ENCODE measurements around the gene NBPF6.
"Not testable (repeated sequence)": the region's sequence is repeated elsewhere in the genome, so short reads cannot be mapped to it uniquely, and the experiment has no call there.

NBPF6 gene, protein sequence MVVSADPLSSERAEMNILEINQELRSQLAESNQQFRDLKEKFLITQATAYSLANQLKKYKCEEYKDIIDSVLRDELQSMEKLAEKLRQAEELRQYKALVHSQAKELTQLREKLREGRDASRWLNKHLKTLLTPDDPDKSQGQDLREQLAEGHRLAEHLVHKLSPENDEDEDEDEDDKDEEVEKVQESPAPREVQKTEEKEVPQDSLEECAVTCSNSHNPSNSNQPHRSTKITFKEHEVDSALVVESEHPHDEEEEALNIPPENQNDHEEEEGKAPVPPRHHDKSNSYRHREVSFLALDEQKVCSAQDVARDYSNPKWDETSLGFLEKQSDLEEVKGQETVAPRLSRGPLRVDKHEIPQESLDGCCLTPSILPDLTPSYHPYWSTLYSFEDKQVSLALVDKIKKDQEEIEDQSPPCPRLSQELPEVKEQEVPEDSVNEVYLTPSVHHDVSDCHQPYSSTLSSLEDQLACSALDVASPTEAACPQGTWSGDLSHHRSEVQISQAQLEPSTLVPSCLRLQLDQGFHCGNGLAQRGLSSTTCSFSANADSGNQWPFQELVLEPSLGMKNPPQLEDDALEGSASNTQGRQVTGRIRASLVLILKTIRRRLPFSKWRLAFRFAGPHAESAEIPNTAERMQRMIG

GRCh38 chr1:108450043-108450442 lies at the start of gene NBPF6:
TSS of gene NBPF6 (plus strand) at chr1:108450343. CDS start at chr1:108450602, 259 bp downstream.
- H3K4me3 ChIP-seq (ENCODE audit: low read depth, low read length): not testable (repeated sequence)

DNA sequence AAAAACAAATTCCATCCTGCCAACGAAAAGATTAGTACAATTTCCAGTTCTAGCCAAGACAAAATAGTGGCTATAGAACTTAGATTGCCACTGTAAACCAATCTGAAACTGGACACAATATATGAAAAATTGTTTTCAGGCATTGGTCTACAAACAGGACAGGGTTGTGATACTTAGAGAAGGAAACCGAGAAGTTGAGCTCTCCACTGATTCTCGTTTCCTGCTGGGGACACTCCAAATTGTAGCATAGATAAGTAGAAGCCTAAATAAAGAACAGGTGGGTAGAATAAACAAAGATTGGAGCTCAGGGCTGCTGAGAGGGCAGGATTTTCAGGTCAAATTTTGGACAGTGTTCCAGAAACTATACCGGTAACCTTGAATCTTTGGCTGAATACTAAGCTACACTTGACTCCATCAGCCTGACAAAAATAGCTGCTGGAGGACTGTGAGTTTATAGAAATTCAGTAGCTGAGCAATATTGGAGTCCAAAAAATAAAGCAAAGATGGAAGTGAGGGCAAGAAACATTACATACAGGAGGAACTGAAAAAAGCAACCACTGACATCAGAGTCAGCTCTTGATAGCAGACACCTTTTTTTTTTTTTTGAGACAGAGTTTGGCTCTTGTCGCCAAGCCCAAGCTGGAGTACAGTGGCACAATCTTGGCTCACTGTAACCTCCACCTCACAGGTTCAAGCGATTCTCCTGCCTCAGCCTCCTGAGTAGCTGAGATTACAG lies 38.9 kb upstream of the NBPF6 start:
- DNase-seq (ENCODE audit: low read depth); H3K4me3 ChIP-seq (ENCODE audit: low read depth, low read length): not testable (repeated sequence)

More at GRCh38 chr1:108450043-108450442, at the start of gene NBPF6:
- DNase-seq (ENCODE audit: low read depth): not testable (repeated sequence)

- H3K4me3 ChIP-seq (ENCODE audit: low read depth, low read length): not testable (repeated sequence)
These were observed 30.0 kb upstream of the NBPF6 start for GRCh38 chr1:108420129-108420528.

DNA sequence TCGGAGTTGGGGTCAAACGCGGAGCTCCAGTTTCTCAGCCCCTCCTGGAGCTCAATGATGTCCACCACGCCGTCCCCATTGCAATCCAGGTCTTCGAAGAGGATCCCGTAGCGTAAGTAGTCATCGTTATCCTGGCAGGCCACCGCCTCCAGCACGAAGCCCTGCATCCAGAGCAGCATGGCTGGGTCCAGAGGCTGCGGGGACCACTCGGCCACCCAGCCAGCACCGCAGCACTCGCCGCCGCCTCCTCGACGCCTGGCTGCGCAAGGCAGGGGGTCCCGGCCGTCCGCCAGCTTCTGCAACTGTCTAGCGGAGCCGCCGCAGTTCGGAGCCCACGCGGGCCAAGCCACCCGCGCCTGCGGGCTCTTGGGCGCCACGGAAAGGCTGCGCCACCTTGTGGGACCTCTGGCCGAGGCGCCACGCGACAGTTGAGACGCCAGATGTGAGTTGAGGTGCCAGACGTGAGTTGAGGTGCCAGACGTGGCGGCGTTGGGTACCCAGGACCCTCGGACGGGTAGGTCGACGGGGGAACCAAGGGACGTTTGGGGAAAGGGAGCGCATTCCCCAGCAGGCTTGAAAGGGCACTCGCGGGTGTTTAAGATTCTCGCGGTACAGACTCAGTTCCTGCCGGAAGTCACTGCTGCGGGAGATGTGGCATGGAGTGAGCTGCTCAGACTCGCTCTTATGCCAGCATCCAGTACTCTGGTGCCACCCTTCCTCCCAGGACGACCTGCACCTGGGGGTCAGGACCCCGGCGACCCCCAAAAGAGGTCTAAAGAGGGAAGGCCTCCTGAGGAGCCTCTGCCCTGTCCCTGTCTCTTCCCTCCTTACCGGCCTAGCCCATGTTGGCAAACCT lies 28.9 kb upstream of the NBPF6 start:
- not testable (repeated sequence) for H3K4me3 ChIP-seq (ENCODE audit: low read depth, low read length); DNase-seq (ENCODE audit: low read depth)

More at GRCh38 chr1:108420129-108420528, 30.0 kb upstream of the NBPF6 start:
- DNase-seq (ENCODE audit: low read depth): not testable (repeated sequence)

- not testable (repeated sequence) for H3K4me3 ChIP-seq (ENCODE audit: low read depth, low read length); DNase-seq (ENCODE audit: low read depth)
These were observed 23.3 kb upstream of the NBPF6 start for GRCh38 chr1:108426877-108427276.

GRCh38 chr1:108432002-108432401 lies 18.1 kb upstream of the NBPF6 start:
- not testable (repeated sequence) for DNase-seq (ENCODE audit: low read depth); H3K4me3 ChIP-seq (ENCODE audit: low read depth, low read length)

- not testable (repeated sequence) for DNase-seq (ENCODE audit: low read depth); H3K4me3 ChIP-seq (ENCODE audit: low read depth, low read length)
These were observed 16.7 kb upstream of the NBPF6 start for GRCh38 chr1:108433404-108433803.

GRCh38 chr1:108438536-108438935 lies 11.6 kb upstream of the NBPF6 start:
- not testable (repeated sequence) for H3K4me3 ChIP-seq (ENCODE audit: low read depth, low read length); DNase-seq (ENCODE audit: low read depth)

- H3K4me3 ChIP-seq (ENCODE audit: low read depth, low read length); DNase-seq (ENCODE audit: low read depth): not testable (repeated sequence)
These were observed 4.4 kb downstream of the NBPF6 start for GRCh38 chr1:108454521-108454920.

DNA sequence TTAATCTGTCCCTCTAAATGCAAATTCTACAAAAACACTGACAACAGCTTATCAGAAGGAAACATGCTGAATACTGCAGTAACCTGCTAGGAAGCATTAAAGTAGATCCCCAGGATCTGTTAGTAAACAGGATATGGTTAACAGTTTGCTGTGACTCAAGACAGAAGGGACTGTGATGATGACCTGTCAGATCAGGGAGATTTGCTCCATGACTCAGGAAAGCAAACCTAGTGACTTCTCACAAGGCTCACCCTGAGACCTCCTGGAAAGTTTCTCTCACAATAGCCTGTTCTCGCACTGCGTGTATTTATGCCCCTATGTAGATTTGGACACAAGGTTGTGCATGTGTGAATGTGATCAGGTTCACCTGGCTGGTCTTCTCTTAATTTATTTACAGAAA lies 8.5 kb downstream of the NBPF6 start:
- DNase-seq (ENCODE audit: low read depth); H3K4me3 ChIP-seq (ENCODE audit: low read depth, low read length): not testable (repeated sequence)

GRCh38 chr1:108461758-108462157 lies 11.6 kb downstream of the NBPF6 start:
- DNase-seq (ENCODE audit: low read depth); H3K4me3 ChIP-seq (ENCODE audit: low read depth, low read length): not testable (repeated sequence)

DNA sequence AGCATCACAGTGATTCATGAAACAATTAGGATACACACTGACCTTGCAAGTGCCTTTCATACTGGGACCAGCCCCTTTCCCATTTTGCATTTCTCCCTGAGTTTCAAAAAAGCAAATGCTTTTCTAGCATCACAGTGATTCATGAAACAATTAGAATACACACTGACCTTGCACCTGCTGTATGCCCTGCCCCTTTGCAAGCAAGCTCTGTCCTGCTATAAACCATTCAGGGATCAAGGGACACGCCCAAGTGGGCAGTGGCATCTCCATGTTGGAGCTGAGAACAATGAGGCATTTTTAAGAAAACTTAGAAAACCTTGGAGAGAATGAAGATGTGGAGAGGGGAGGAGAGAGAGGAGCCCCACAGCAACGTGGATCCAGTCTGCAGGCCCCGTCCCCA lies 13.8 kb downstream of the NBPF6 start:
- DNase-seq (ENCODE audit: low read depth); H3K4me3 ChIP-seq (ENCODE audit: low read depth, low read length): not testable (repeated sequence)

- H3K4me3 ChIP-seq (ENCODE audit: low read depth, low read length); DNase-seq (ENCODE audit: low read depth): not testable (repeated sequence)
These were observed 16.0 kb downstream of the NBPF6 start for GRCh38 chr1:108466166-108466565.

DNA sequence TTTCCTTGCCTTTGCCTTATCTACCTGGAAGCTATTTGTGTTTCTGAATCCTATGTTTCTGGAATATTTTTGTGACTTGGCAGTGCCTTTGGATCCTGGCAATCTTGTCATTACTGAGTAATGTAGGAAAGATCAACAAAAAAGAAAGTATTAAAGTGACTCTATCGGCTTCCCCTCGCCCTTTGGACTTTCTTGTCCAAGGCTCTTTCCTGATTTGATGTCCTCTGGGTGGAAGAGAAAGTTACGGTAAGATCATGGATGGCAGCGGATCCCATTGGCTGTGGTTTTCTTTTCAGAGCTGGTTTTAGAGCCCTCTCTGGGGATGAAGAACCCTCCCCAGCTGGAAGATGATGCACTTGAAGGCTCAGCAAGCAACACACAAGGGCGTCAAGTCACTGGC lies 17.0 kb downstream of the NBPF6 start:
- not testable (repeated sequence) for DNase-seq (ENCODE audit: low read depth); H3K4me3 ChIP-seq (ENCODE audit: low read depth, low read length)

- DNase-seq (ENCODE audit: low read depth); H3K4me3 ChIP-seq (ENCODE audit: low read depth, low read length): not testable (repeated sequence)
These were observed 20.6 kb downstream of the NBPF6 start for GRCh38 chr1:108470750-108471149.

DNA sequence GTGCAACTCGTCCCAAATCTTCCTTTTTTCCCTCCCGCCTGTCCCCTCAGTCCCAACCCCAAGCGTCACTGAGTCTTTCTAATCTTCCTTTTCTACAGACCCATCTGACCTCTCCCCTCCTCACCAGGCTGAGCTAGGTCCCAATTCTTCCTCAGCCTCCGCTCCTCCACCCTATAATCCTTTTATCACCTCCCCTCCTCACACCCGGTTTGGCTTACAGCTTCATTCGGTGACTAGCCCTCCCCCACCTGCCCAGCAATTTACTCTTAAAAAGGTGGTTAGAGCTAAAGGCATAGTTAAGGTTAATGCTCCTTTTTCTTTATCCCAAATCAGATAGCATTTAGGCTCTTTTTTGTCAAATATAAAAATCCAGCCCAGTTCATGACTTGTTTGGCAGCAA lies 24.4 kb downstream of the NBPF6 start:
- DNase-seq (ENCODE audit: low read depth); H3K4me3 ChIP-seq (ENCODE audit: low read depth, low read length): not testable (repeated sequence)

GRCh38 chr1:108478429-108479015 lies 28.4 kb downstream of the NBPF6 start:
- H3K4me3 ChIP-seq (ENCODE audit: low read depth, low read length): no peak overlapping the region
- no peak for DNase-seq (ENCODE audit: low read depth)

GRCh38 chr1:108482708-108483107 lies 32.6 kb downstream of the NBPF6 start:
- no peak overlapping the region for H3K4me3 ChIP-seq (ENCODE audit: low read depth, low read length)
- no peak for DNase-seq (ENCODE audit: low read depth)

GRCh38 chr1:108485990-108486389 lies 35.8 kb downstream of the NBPF6 start:
- not testable (repeated sequence) for DNase-seq (ENCODE audit: low read depth); H3K4me3 ChIP-seq (ENCODE audit: low read depth, low read length)

Measured in skeletal muscle cell (primary cell).